Coronary artery (tissue), 2 donors: ENCODE results near the gene CPT1C.

Source experiments
- DNase-seq: peaks from one replicate; pipeline ENCODE4 v3.0.0-alpha.2; 2017; ENCODE audit warnings: low spot score
- H3K27ac ChIP-seq, 2 donors: fragments of 200-600 bp; sonication (generic); one replicate each; pipeline ENCODE4 v1.5.1; 2016 to 2019
- H3K4me3 ChIP-seq: fragments of 200-600 bp; sonication (generic); 2 replicates; pipeline ENCODE4 v1.5.1; 2016; ENCODE audit warnings: mild to moderate bottlenecking, moderate library complexity
- CTCF ChIP-seq: fragments of 200-600 bp; sonication (generic); IDR thresholded peaks from one replicate; pipeline ENCODE4 v1.5.1; 2019; ENCODE audit warnings: antibody characterized with exemption

Gene CPT1C

GRCh38 chr19:49667473-49667872 lies 23.4 kb upstream of the CPT1C start:
- no peak overlapping the region for H3K27ac ChIP-seq
- DNase-seq = no peak
- no peak for TF ChIP-seq CTCF

GRCh38 chr19:49669516-49669915 lies 21.4 kb upstream of the CPT1C start:
- no peak for TF ChIP-seq CTCF

More at GRCh38 chr19:49667473-49667872, 23.4 kb upstream of the CPT1C start:
- no peak overlapping the region for H3K4me3 ChIP-seq

GRCh38 chr19:49672131-49672919 lies 18.6 kb upstream of the CPT1C start:
- no peak for DNase-seq
- peak overlapping the region in 1 of 2 donors; percentile 74 for H3K27ac ChIP-seq
- TF ChIP-seq CTCF = peak; percentile 82

More at GRCh38 chr19:49669516-49669915, 21.4 kb upstream of the CPT1C start:
- no peak for DNase-seq
- no peak overlapping the region for H3K4me3 ChIP-seq
- H3K27ac ChIP-seq = no peak overlapping the region

GRCh38 chr19:49676136-49676783 lies 14.7 kb upstream of the CPT1C start:
- Histone ChIP-seq H3K27ac (peak overlapping the region; percentile 85 to 92), H3K4me3 (peak overlapping the region; percentile 63)
- TF ChIP-seq CTCF = no peak
- no peak for DNase-seq

More at GRCh38 chr19:49672131-49672919, 18.6 kb upstream of the CPT1C start:
- peak overlapping the region; percentile 47 for H3K4me3 ChIP-seq

- H3K4me3 ChIP-seq = peak overlapping the region; percentile 97
- H3K27ac ChIP-seq = peak overlapping the region; percentile 86 to 97
- peak; percentile 100 for DNase-seq
- TF ChIP-seq CTCF = no peak
These were observed 14.1 kb upstream of the CPT1C start for GRCh38 chr19:49676784-49677230.

GRCh38 chr19:49677231-49677900 lies 13.6 kb upstream of the CPT1C start, which contains the start of gene PRMT1:
Gene PRMT1 (plus strand): TSS chr19:49677271. CDS start chr19:49677281, 10 bp downstream.
- TF ChIP-seq CTCF = no peak
- no peak for DNase-seq
- Histone ChIP-seq H3K4me3 (peak within 1 kb of the TSS; percentile 97), H3K27ac (peak within 1 kb of the TSS; percentile 86 to 97)
